Posterior cingulate gyrus (tissue), 11 donors: ENCODE results near the gene IBTK.
A peak's percentile ranks its signal among the peaks of the same experiment; 100 is the strongest.
"Not testable (repeated sequence)": the region's sequence is repeated elsewhere in the genome, so short reads cannot be mapped to it uniquely, and the experiment has no call there.

Source experiments
- DNase-seq, 10 donors: peaks; one replicate each; pipeline versions ENCODE4 v3.0.0 to v3.0.0-alpha.2; 2020 to 2021; ENCODE audit warnings: mixed read lengths in 3 of 10
- intact Hi-C: fragments of 100-400 bp; cut with DNase I; formaldehyde crosslinking; loops from one replicate; pipeline ENCODE4 v1.15.1; 2023

The IBTK gene, protein sequence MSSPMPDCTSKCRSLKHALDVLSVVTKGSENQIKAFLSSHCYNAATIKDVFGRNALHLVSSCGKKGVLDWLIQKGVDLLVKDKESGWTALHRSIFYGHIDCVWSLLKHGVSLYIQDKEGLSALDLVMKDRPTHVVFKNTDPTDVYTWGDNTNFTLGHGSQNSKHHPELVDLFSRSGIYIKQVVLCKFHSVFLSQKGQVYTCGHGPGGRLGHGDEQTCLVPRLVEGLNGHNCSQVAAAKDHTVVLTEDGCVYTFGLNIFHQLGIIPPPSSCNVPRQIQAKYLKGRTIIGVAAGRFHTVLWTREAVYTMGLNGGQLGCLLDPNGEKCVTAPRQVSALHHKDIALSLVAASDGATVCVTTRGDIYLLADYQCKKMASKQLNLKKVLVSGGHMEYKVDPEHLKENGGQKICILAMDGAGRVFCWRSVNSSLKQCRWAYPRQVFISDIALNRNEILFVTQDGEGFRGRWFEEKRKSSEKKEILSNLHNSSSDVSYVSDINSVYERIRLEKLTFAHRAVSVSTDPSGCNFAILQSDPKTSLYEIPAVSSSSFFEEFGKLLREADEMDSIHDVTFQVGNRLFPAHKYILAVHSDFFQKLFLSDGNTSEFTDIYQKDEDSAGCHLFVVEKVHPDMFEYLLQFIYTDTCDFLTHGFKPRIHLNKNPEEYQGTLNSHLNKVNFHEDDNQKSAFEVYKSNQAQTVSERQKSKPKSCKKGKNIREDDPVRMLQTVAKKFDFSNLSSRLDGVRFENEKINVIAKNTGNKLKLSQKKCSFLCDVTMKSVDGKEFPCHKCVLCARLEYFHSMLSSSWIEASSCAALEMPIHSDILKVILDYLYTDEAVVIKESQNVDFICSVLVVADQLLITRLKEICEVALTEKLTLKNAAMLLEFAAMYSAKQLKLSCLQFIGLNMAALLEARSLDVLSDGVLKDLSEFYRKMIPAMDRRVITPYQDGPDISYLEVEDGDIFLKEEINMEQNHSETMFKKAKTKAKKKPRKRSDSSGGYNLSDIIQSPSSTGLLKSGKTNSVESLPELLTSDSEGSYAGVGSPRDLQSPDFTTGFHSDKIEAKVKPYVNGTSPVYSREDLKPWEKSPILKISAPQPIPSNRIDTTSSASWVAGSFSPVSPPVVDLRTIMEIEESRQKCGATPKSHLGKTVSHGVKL (N-terminal part only)

GRCh38 chr6:82247505-82248272 is at the start of gene IBTK:
IBTK (minus strand) TSS chr6:82247744; CDS start chr6:82240486, 7,258 bp downstream.
- DNase-seq, result peak; percentile 94 to 99 (median 96)
- intact Hi-C loops, result no loop called here

- DNase-seq, result peak in 1 of 10 donors; percentile 67
- intact Hi-C loops, result no loop called here
Measured at GRCh38 chr6:82283771-82284410, 36.3 kb upstream of the IBTK start.

GRCh38 chr6:82281550-82281949 is 34.0 kb upstream of the IBTK start:
- DNase-seq, intact Hi-C loops: not testable (repeated sequence)

- DNase-seq, result no peak
- intact Hi-C loops, result loop anchor here (10.0 kb wide), 1 partner anchor 307 kb away; no protein-coding TSS in a partner anchor
Measured at GRCh38 chr6:82277686-82278085, 30.1 kb upstream of the IBTK start.

- intact Hi-C loops, result loop anchor here (10.0 kb wide), 1 partner anchor 309 kb away; no protein-coding TSS in a partner anchor
- no peak for DNase-seq
Measured at GRCh38 chr6:82275686-82276085, 28.1 kb upstream of the IBTK start.

GRCh38 chr6:82273295-82273694 is 25.8 kb upstream of the IBTK start:
- intact Hi-C loops, result loop anchor here (5.0 to 10.0 kb wide), 2 partner anchors 312 to 344 kb away; no protein-coding TSS in a partner anchor
- no peak for DNase-seq

DNA sequence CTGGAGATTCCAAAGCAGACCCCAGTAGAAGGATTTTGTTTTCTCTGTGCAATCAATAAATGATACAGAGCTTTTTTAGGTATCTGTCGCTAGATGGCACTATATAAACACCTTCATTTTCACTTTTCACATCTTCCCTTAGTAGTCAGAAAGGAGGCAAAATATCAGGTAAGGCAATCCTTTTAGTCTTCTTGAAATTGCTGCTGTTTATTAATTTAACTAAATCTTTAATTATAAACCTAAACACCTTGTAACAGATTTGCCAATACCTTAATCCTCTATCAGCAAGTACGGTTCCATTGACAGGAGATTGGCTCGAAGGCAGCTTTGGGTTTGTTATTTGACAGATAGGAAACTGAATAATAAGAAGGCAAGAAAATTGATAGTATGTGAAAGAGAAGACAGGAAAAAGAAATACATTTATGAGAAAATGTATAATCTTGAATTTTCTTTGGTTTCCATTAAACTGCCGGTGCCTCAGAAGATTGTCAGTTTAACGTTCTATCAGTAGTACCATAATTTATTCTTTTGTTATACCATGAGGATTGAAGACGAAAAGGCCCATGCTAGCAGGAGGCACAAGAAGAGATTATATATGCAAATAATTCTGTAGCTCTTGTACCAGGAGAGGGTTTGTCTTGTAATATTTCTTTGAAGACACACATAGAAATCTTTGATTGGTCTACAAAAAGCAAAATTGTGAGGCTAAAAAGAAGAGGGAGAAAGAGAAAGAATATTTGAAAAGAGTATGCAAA is 23.5 kb upstream of the IBTK start:
- no peak for DNase-seq
- intact Hi-C loops, result loop anchor here (1.0 to 10.0 kb wide), 3 partner anchors 314 to 784 kb away; no protein-coding TSS in a partner anchor

GRCh38 chr6:82268301-82268846 is 20.8 kb upstream of the IBTK start:
- intact Hi-C loops, result no loop called here
- no peak for DNase-seq

- intact Hi-C loops, result no loop called here
- DNase-seq, result no peak
Measured at GRCh38 chr6:82264824-82265223, 17.3 kb upstream of the IBTK start.

- intact Hi-C loops, result no loop called here
- no peak for DNase-seq
Measured at GRCh38 chr6:82264321-82264720, 16.8 kb upstream of the IBTK start.

- DNase-seq, result no peak
- intact Hi-C loops, result no loop called here
Measured at GRCh38 chr6:82263916-82264315, 16.4 kb upstream of the IBTK start.

DNA sequence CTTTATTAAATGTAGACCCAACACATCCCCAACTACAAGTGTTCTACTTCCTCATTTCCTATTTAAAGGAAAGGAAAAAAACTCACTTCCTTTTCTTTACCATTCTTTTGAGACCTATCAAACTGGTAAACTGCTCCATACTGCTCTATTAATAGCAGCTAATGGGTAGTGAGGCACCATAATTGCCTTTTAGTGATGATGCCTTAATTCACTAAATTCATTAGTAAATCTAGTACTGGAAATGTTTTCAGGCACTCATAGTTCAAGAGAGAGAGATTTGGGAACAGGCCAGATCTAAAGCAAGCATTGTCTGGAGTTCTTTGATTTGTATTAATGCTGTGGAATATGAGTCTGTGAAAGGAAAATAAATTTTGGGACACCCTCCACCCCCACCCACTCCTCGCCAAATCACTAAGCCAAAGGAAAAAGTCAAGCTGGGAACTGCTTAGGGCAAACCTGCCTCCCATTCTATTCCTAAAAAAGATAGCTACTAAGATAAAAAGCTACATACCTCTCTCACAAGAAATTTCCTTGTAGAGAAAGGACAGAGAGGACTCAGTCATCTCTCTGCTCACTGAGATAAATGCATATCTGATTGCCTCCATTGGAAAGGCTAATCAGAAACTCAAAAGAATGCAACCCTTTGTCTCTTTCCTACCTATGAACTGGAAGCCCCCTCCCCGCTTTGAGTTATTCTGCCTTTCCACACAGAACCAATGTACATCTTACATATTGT is 13.6 kb upstream of the IBTK start:
- intact Hi-C loops, result no loop called here

GRCh38 chr6:82259389-82259788 is 11.8 kb upstream of the IBTK start:
- DNase-seq, result no peak

More for the DNA sequence above, 13.6 kb upstream of the IBTK start:
- DNase-seq, result no peak

GRCh38 chr6:82257088-82257774 is 9.7 kb upstream of the IBTK start:
- DNase-seq, result no peak
- intact Hi-C loops, result no loop called here

More at GRCh38 chr6:82259389-82259788, 11.8 kb upstream of the IBTK start:
- intact Hi-C loops, result no loop called here

- intact Hi-C loops, DNase-seq: not testable (repeated sequence)
Measured at GRCh38 chr6:82254722-82255121, 7.2 kb upstream of the IBTK start.

DNA sequence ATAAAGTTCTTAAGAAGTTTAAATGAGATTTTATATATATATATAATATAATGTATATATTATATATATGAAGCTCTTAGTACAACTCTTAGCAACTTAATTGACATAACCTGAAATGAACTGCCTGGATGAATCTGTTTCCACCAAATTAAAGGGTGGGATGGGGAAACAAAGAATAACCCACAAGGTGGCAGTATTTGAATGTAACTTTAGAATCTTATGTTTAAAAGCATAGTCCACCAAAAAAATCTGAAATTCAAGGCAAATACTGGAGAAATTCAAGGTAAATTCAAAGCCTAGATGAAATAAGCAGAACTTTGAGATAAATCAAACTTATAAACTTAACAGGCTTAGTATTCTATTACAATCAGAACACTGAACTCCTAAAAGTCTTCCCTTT is 4.4 kb upstream of the IBTK start:
- intact Hi-C loops, result loop anchor here (2.0 kb wide), 1 partner anchor 805 kb away; no protein-coding TSS in a partner anchor
- DNase-seq, result no peak
